ENCODE data around the gene EXOC3L4. TPM values are rescaled to one million over a fixed set of nuclear protein-coding genes. Genes with fewer than 3 reads are reported as not detected.

Gene EXOC3L4
- total and polyA plus RNA-seq, 10 donors, result 2.0 to 39.2 (median 12.6) TPM

GRCh38 chr14:103133210-103134140, 39.0 kb downstream of the EXOC3L4 start:
- intact Hi-C loops (cut with DNase I; ENCODE audit: low total_unique reads), result no loop called here
- DNase-seq, result no peak
- Histone ChIP-seq H3K4me3 (no peak overlapping the region), H3K27ac (peak overlapping the region in 1 of 8 donors; percentile 31), H3K4me1 (peaks cover 8 to 72% (median 39%) of the 10 kb centered on the region in 6 donors), H3K36me3 (peaks cover 0 to 94% (median 45%) of the 10 kb centered on the region in 6 donors), H3K27me3 (replicated peaks in 1 of 7) (peaks cover 0 to 4% (median 0%) of the 10 kb centered on the region in 7 donors), H3K9me3 (no peaks in the 10 kb centered on the region)
- TF ChIP-seq CTCF (IDR thresholded peaks at IDR 0.05 in 8 of 11, conservative IDR thresholded peaks at IDR 0.05 in 3 of 11) (no peak), POLR2A (IDR thresholded peaks at IDR 0.05) (no peak), POLR2AphosphoS5 (IDR thresholded peaks at IDR 0.05) (peak in 2 of 3 donors; percentile 4 to 38)
- 86 to 91% (median 86%) methylated on average over 24 to 25 of the region's 25 CpGs for WGBS, 5 donors

- no peak overlapping the region for H3K27ac ChIP-seq
- no peak for DNase-seq
- H3K27me3 ChIP-seq (replicated peaks in 1 of 7), result peaks cover 0 to 12% (median 0%) of the 10 kb centered on the region in 7 donors
- intact Hi-C loops (cut with DNase I; ENCODE audit: low total_unique reads), result no loop called here
- WGBS, 5 donors, result 38 to 70% (median 58%) methylated on average over 2 of the region's 2 CpGs
- H3K9me3 ChIP-seq, result no peaks in the 10 kb centered on the region
- H3K36me3 ChIP-seq, result peaks cover 0 to 85% (median 45%) of the 10 kb centered on the region in 6 donors
- TF ChIP-seq POLR2AphosphoS5 (IDR thresholded peaks at IDR 0.05) (no peak), CTCF (IDR thresholded peaks at IDR 0.05 in 8 of 11, conservative IDR thresholded peaks at IDR 0.05 in 3 of 11) (no peak), POLR2A (IDR thresholded peaks at IDR 0.05) (no peak)
- peaks cover 4 to 72% (median 40%) of the 10 kb centered on the region in 6 donors for H3K4me1 ChIP-seq
- H3K4me3 ChIP-seq, result no peak overlapping the region
Observed at GRCh38 chr14:103134405-103134804, 39.9 kb downstream of the EXOC3L4 start.

- no peak for DNase-seq
- peaks cover 0 to 79% (median 43%) of the 10 kb centered on the region in 6 donors for H3K36me3 ChIP-seq
- TF ChIP-seq POLR2A (IDR thresholded peaks at IDR 0.05) (no peak), POLR2AphosphoS5 (IDR thresholded peaks at IDR 0.05) (no peak), CTCF (IDR thresholded peaks at IDR 0.05 in 8 of 11, conservative IDR thresholded peaks at IDR 0.05 in 3 of 11) (no peak)
- intact Hi-C loops (cut with DNase I; ENCODE audit: low total_unique reads), result no loop called here
- no peak overlapping the region for H3K4me3 ChIP-seq
- 84 to 95% (median 93%) methylated on average over 13 to 14 of the region's 14 CpGs for WGBS, 5 donors
- H3K27ac ChIP-seq, result no peak overlapping the region
- H3K27me3 ChIP-seq (replicated peaks in 1 of 7), result peaks cover 0 to 12% (median 0%) of the 10 kb centered on the region in 7 donors
- no peaks in the 10 kb centered on the region for H3K9me3 ChIP-seq
- peaks cover 4 to 72% (median 40%) of the 10 kb centered on the region in 6 donors for H3K4me1 ChIP-seq
Observed at GRCh38 chr14:103134919-103135318, 40.4 kb downstream of the EXOC3L4 start.
